ENCODE data around the gene ATP13A3.

DNA sequence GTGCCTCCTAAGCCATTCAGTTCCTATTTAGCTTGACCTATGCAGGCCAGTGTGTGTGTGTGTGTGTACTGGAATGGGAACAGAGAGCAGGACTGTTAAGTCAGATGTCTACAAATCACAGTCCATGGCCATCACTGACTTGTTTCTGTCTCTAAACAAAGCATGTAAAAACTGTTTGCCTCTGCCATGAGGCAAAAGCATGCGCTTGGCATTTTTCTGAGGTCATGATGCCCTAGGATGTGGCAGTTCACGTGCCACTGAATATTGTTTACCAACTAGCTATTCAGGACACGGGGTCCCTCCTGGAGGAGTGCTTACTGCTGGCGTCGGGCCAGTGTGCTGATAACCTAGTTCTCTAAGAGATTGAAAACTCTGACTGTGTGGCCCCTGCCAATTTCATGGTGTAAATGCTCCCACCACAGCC lies 8.2 kb upstream of the ATP13A3 start:
- TF ChIP-seq GATA2 (IDR thresholded peaks at IDR 0.05; ENCODE audit: low read depth, low read length) (no peak), GATA3 (IDR thresholded peaks at IDR 0.05; ENCODE audit: low read depth, low read length) (no peak)

Measured in SH-SY5Y (cell line).